ENCODE measurements around the gene CALHM2. TPM values are rescaled to one million over a fixed set of nuclear protein-coding genes. Genes with fewer than 3 reads are reported as not detected.
A peak's percentile ranks its signal among the peaks of the same experiment; 100 is the strongest.

The CALHM2 gene
- total and polyA plus RNA-seq, 2 of the 13 experiments (the other 11 are each of a cell fraction or from before 2014, with no cell fraction given): 0.15 TPM; not detected in 1

GRCh38 chr10:103476046-103476768 lies 24.0 kb upstream of the CALHM2 start (continued):
- 0 out of 2 replicates have a peak, but pooled peaks have one; percentile 23 for TF ChIP-seq NR2C2 (CRISPR knock-in tag; IDR thresholded peaks at IDR 0.05; ENCODE audit: borderline replicate concordance)
- peak in 1 of 2 experiments; percentile 73; a peak in 2 of 4 replicates for TF ChIP-seq ATF4 (CRISPR knock-in tag; IDR thresholded peaks at IDR 0.05)
- 0 out of 2 replicates have a peak, but pooled peaks have one; percentile 40 for TF ChIP-seq RXRA (CRISPR knock-in tag; IDR thresholded peaks at IDR 0.05)

GRCh38 chr10:103475437-103475836 lies 23.3 kb upstream of the CALHM2 start:
- intact Hi-C loops (cut with micrococcal nuclease; ENCODE audit: unreplicated experiment) (no loop called here), in situ Hi-C loops (cut with HindIII; ENCODE audit: extremely low pct_ligation_motif_present, low pct_unique_long_range_greater_than_20kb) (no loop called here)
- no peak for TF ChIP-seq NR3C1 (CRISPR knock-in tag; IDR thresholded peaks at IDR 0.05)
- no peak for TF ChIP-seq FOXO4 (CRISPR knock-in tag; conservative IDR thresholded peaks at IDR 0.05)
- TF ChIP-seq GRHL1 (CRISPR knock-in tag; conservative IDR thresholded peaks at IDR 0.05): no peak
- no peak for TF ChIP-seq PATZ1 (CRISPR knock-in tag; IDR thresholded peaks at IDR 0.05)
- TF ChIP-seq ZFP36L2 (CRISPR knock-in tag; IDR thresholded peaks at IDR 0.05): no peak
- TF ChIP-seq NR2C2 (CRISPR knock-in tag; IDR thresholded peaks at IDR 0.05; ENCODE audit: borderline replicate concordance): no peak
- TF ChIP-seq ZNF772 (CRISPR knock-in tag; IDR thresholded peaks at IDR 0.05): no peak
- TF ChIP-seq REXO4 (CRISPR knock-in tag; IDR thresholded peaks at IDR 0.05; ENCODE audit: borderline replicate concordance): no peak
- no peak for TF ChIP-seq ARID2 (CRISPR knock-in tag; IDR thresholded peaks at IDR 0.05; ENCODE audit: borderline replicate concordance)
- TF ChIP-seq CERS6 (CRISPR knock-in tag; IDR thresholded peaks at IDR 0.05): no peak
- no peak for TF ChIP-seq ZNF678 (CRISPR knock-in tag; IDR thresholded peaks at IDR 0.05)
- no peak for TF ChIP-seq TEAD3 (CRISPR knock-in tag; optimal IDR thresholded peaks at IDR 0.05; ENCODE audit: borderline replicate concordance)
- TF ChIP-seq KDM6A (CRISPR knock-in tag; IDR thresholded peaks at IDR 0.05; ENCODE audit: low read depth): no peak

More at GRCh38 chr10:103475437-103475836, 23.3 kb upstream of the CALHM2 start:
- Histone ChIP-seq H3K4me2 (ENCODE audit: low read depth, low read length) (no peak overlapping the region), H3K36me3 (replicated peaks in 1 of 2; ENCODE audit: control insufficient read depth in 1 of 2, insufficient read depth in 2 of 2, low read length in 2 of 2) (no peaks in the 10 kb centered on the region), H3K4me3 (replicated peaks in 1 of 3; ENCODE audit: insufficient read depth in 1 of 3, low read depth in 2 of 3, low read length in 3 of 3) (no peak overlapping the region), H4K20me1 (ENCODE audit: insufficient read depth, low read length) (no peaks in the 10 kb centered on the region), H3K9me3 (ENCODE audit: low read length) (no peaks in the 10 kb centered on the region), H3K27me3 (ENCODE audit: control insufficient read depth in 1 of 2, insufficient read depth in 2 of 2, low read length in 2 of 2) (peaks cover 6 to 38% of the 10 kb centered on the region in 2 experiments), H3K9ac (ENCODE audit: insufficient read depth, low read depth, low read length) (no peak overlapping the region), H3K4me1 (ENCODE audit: insufficient read depth, low read length) (peaks cover 25% of the 10 kb centered on the region), H3K27ac (ENCODE audit: extremely low read length, insufficient read depth, low read length) (no peak overlapping the region), H3K79me2 (ENCODE audit: insufficient read depth, low read length) (no peaks in the 10 kb centered on the region), H2AFZ (ENCODE audit: low read length) (no peak overlapping the region)
- WGBS (ENCODE audit: low lambda C conversion rate): 0% methylated on average over 2 of the region's 4 CpGs
- peak; percentile 26; the same call in 2 of the 3 replicates for ATAC-seq
- ChIA-PET CTCF (ENCODE audit: low intra/inter-chr PET ratio, low total read pairs) (no interaction called here), POLR2A (no interaction called here)
- no peak for DNase-seq (ENCODE audit: low spot score)
- FAIRE-seq: no peak
- BruUV-seq (replicated peaks): no TSS peak
